Transverse colon (tissue), 4 donors: Measurements from ENCODE around the gene MCC. TPM values are rescaled to one million over a fixed set of nuclear protein-coding genes. Genes with fewer than 3 reads are reported as not detected.

Source experiments
- DNase-seq: peaks from one replicate; pipeline ENCODE4 v3.0.0-alpha.2; 2019
- H3K27ac ChIP-seq, 4 donors: fragments of 200-600 bp; sonication (generic); 2 replicates each; pipeline ENCODE4 v1.5.1; 2016 to 2018; ENCODE audit warnings: inconsistent platforms in 4 of 4
- H3K27me3 ChIP-seq: fragments of 200-600 bp; sonication (generic); 2 replicates; pipeline ENCODE4 v1.5.1; 2017; ENCODE audit warnings: inconsistent platforms
- H3K36me3 ChIP-seq, 4 donors: fragments of 200-600 bp; sonication (generic); 2 replicates each; pipeline ENCODE4 v1.5.1; 2017 to 2019; ENCODE audit warnings: inconsistent platforms in 4 of 4
- H3K4me1 ChIP-seq, 4 donors: fragments of 200-600 bp; sonication (generic); 2 replicates each; pipeline ENCODE4 v1.5.1; 2017 to 2020; ENCODE audit warnings: inconsistent platforms in 4 of 4
- H3K4me3 ChIP-seq, 4 donors: fragments of 200-600 bp; sonication (generic); 1 replicate in 1 of 4; 2 replicates in 3 of 4; pipeline versions ENCODE4 v1.5.1 to v1.6.1; 2017 to 2019; ENCODE audit warnings: inconsistent platforms in 4 of 4
- H3K9me3 ChIP-seq, 2 donors: fragments of 200-600 bp; sonication (generic); 2 replicates each; pipeline ENCODE4 v1.5.1; 2017 to 2019; ENCODE audit warnings: inconsistent platforms in 2 of 2
- CTCF ChIP-seq, 5 experiments: fragments of 200-600 bp in 3 of 5; fragments of 450-650 bp in 2 of 5; sonication (generic) in 3 of 5; IDR thresholded peaks; 1 replicate in 2 of 5; 2 replicates in 3 of 5; pipeline ENCODE4 v1.5.1; 2016 to 2017; ENCODE audit warnings: antibody characterized with exemption in 5 of 5, inconsistent platforms in 3 of 5, mild to moderate bottlenecking in 2 of 5, moderate library complexity in 1 of 5
- EP300 ChIP-seq: sonication (generic); formaldehyde crosslinking; IDR thresholded peaks from one replicate; pipeline ENCODE4 v1.6.1; 2017; ENCODE audit warnings: antibody characterized with exemption, low read depth
- POLR2A ChIP-seq: fragments of 450-650 bp; IDR thresholded peaks from one replicate; pipeline ENCODE4 v1.6.1; 2016; ENCODE audit warnings: antibody characterized with exemption, mild to moderate bottlenecking, moderate library complexity
- POLR2AphosphoS5 ChIP-seq, 3 donors: sonication (generic); formaldehyde crosslinking; IDR thresholded peaks; one replicate each; pipeline ENCODE4 v1.6.1; 2016; ENCODE audit warnings: antibody characterized with exemption in 3 of 3
- WGBS, 2 donors: methylation state at CpG; one replicate each; pipeline ENCODE4 v1.1.5; 2018; ENCODE audit warnings: low coverage in 1 of 2; 5-methylcytosine and 5-hydroxymethylcytosine counted together
- in situ Hi-C, 4 donors: fragments of 200-750 bp; cut with MboI; loops; one replicate each; pipeline versions ENCODE4 v1.15.0 to v1.15.1; 2017; ENCODE audit warnings: low sequenced_read_pairs in 3 of 4, low pct_ligation_motif_present in 1 of 4, low pct_unique_long_range_greater_than_20kb in 1 of 4
- intact Hi-C: fragments of 100-400 bp; cut with DNase I; formaldehyde crosslinking; loops from one replicate; pipeline ENCODE4 v1.15.1; 2023; ENCODE audit warnings: low total_unique reads
- total RNA-seq, 4 donors: library from RNA; depleted of rRNA; stranded (reverse); fragments of >200 nt; gene quantifications; one replicate each; pipeline ENCODE4 v1.1.0, GENCODE V29; 2016

Gene MCC
- total RNA-seq, 4 donors from 2014 or later: 2.6 to 28.4 (median 16.4) TPM

- no peaks in the 10 kb centered on the region for H3K9me3 ChIP-seq
- H3K36me3 ChIP-seq: no peaks in the 10 kb centered on the region
- intact Hi-C loops: no loop called here
- DNase-seq: no peak
- H3K4me3 ChIP-seq: no peak overlapping the region
- H3K27me3 ChIP-seq: no peaks in the 10 kb centered on the region
- H3K27ac ChIP-seq: no peak overlapping the region
- H3K4me1 ChIP-seq: no peaks in the 10 kb centered on the region
- in situ Hi-C loops: no loop called here
- TF ChIP-seq POLR2AphosphoS5 (IDR thresholded peaks at IDR 0.05) (no peak), EP300 (no peak), CTCF (IDR thresholded peaks at IDR 0.05) (no peak), POLR2A (no peak)
Measured at GRCh38 chr5:113132564-113132963, 355.7 kb downstream of the MCC start.

- 38 to 45% methylated on average over 2 of the region's 2 CpGs for WGBS, 2 donors
- in situ Hi-C loops (no loop called here), intact Hi-C loops (no loop called here)
- no peak overlapping the region for H3K27ac ChIP-seq
- DNase-seq: no peak
- H3K9me3 ChIP-seq: no peaks in the 10 kb centered on the region
- no peak for TF ChIP-seq EP300
- no peak for TF ChIP-seq CTCF (IDR thresholded peaks at IDR 0.05)
- no peak for TF ChIP-seq POLR2A
- no peak for TF ChIP-seq POLR2AphosphoS5 (IDR thresholded peaks at IDR 0.05)
- no peaks in the 10 kb centered on the region for H3K4me1 ChIP-seq
- H3K36me3 ChIP-seq: no peaks in the 10 kb centered on the region
- H3K27me3 ChIP-seq: no peaks in the 10 kb centered on the region
- no peak overlapping the region for H3K4me3 ChIP-seq
Measured at GRCh38 chr5:113128641-113129330, 359.5 kb downstream of the MCC start.

GRCh38 chr5:113128082-113128481, 360.2 kb downstream of the MCC start:
- DNase-seq: no peak
- Histone ChIP-seq H3K36me3 (no peaks in the 10 kb centered on the region), H3K27ac (no peak overlapping the region), H3K4me1 (no peaks in the 10 kb centered on the region), H3K4me3 (no peak overlapping the region), H3K9me3 (no peaks in the 10 kb centered on the region), H3K27me3 (no peaks in the 10 kb centered on the region)
- intact Hi-C loops (no loop called here), in situ Hi-C loops (no loop called here)
- 95 to 100% methylated on average over 1 of the region's 1 CpG for WGBS, 2 donors
- TF ChIP-seq POLR2AphosphoS5 (IDR thresholded peaks at IDR 0.05) (no peak), CTCF (IDR thresholded peaks at IDR 0.05) (no peak), EP300 (no peak), POLR2A (no peak)

GRCh38 chr5:113127021-113127420, 361.2 kb downstream of the MCC start:
- TF ChIP-seq CTCF (IDR thresholded peaks at IDR 0.05) (no peak), POLR2AphosphoS5 (IDR thresholded peaks at IDR 0.05) (no peak), POLR2A (no peak)
- no peak for DNase-seq
- 67 to 91% methylated on average over 3 to 4 of the region's 4 CpGs for WGBS, 2 donors
- H3K4me1 ChIP-seq: no peaks in the 10 kb centered on the region
- H3K36me3 ChIP-seq: no peaks in the 10 kb centered on the region
- no peaks in the 10 kb centered on the region for H3K9me3 ChIP-seq
- no peak overlapping the region for H3K4me3 ChIP-seq
- in situ Hi-C loops (no loop called here), intact Hi-C loops (no loop called here)
- no peaks in the 10 kb centered on the region for H3K27me3 ChIP-seq
- H3K27ac ChIP-seq: no peak overlapping the region
